ENCODE results near the gene SLC39A11. TPM values are rescaled to one million over a fixed set of nuclear protein-coding genes. Genes with fewer than 3 reads are reported as not detected.

The SLC39A11 gene
- total RNA-seq, 1 experiment from 2014 or later = 18.9 TPM

GRCh38 chr17:72811976-72812687 lies 280.4 kb downstream of the SLC39A11 start:
- no peak overlapping the region for H3K4me3 Mint-ChIP-seq
- H3K27ac Mint-ChIP-seq = no peak overlapping the region
- CTCF ChIA-PET = interaction anchor here (0.6 to 1.5 kb wide), 2 partner anchors 85 to 87 kb away, joined by 3 read pairs; no protein-coding TSS in a partner anchor
- TF ChIP-seq ZNF263 (CRISPR knock-in tag; IDR thresholded peaks at IDR 0.05; ENCODE audit: low read depth) = no peak
- TF ChIP-seq HMGXB4 (CRISPR knock-in tag; IDR thresholded peaks at IDR 0.05) = no peak
- no peak for TF ChIP-seq ATF2 (CRISPR knock-in tag; IDR thresholded peaks at IDR 0.05; ENCODE audit: borderline replicate concordance, low read depth)
- no peak for TF ChIP-seq ZNF512 (CRISPR knock-in tag; IDR thresholded peaks at IDR 0.05; ENCODE audit: borderline replicate concordance)
- TF ChIP-seq CBFB (CRISPR knock-in tag; IDR thresholded peaks at IDR 0.05; ENCODE audit: low read depth) = no peak
- TF ChIP-seq RORB (CRISPR knock-in tag; IDR thresholded peaks at IDR 0.05) = no peak
- no peak for TF ChIP-seq ZMAT4 (CRISPR knock-in tag; IDR thresholded peaks at IDR 0.05)
- TF ChIP-seq ETV6 (CRISPR knock-in tag; IDR thresholded peaks at IDR 0.05) = no peak
- H3K27me3 Mint-ChIP-seq (ENCODE audit: low read depth) = no peaks in the 10 kb centered on the region
- peaks cover 24% of the 10 kb centered on the region for H3K9me3 Mint-ChIP-seq
- no peaks in the 10 kb centered on the region for H3K4me1 Mint-ChIP-seq
- ATAC-seq (no peak), DNase-seq (ENCODE audit: low spot score) (no peak)
- H3K36me3 Mint-ChIP-seq = peaks cover 12% of the 10 kb centered on the region; the same call in 1 of the 2 replicates
- POLR2A ChIA-PET = no interaction called here

GRCh38 chr17:72810991-72811508 lies 281.4 kb downstream of the SLC39A11 start:
- H3K9me3 Mint-ChIP-seq = peaks cover 24% of the 10 kb centered on the region
- no peaks in the 10 kb centered on the region for H3K4me1 Mint-ChIP-seq
- POLR2A ChIA-PET = no interaction called here
- CTCF ChIA-PET = no interaction called here
- no peaks in the 10 kb centered on the region for H3K27me3 Mint-ChIP-seq (ENCODE audit: low read depth)
- no peak for TF ChIP-seq ZNF263 (CRISPR knock-in tag; IDR thresholded peaks at IDR 0.05; ENCODE audit: low read depth)
- no peak for TF ChIP-seq RELA (CRISPR knock-in tag; IDR thresholded peaks at IDR 0.05; ENCODE audit: borderline replicate concordance)
- TF ChIP-seq ATF1 (CRISPR knock-in tag; IDR thresholded peaks at IDR 0.05) = no peak
- no peak for TF ChIP-seq ATF3 (CRISPR knock-in tag; conservative IDR thresholded peaks at IDR 0.05)
- TF ChIP-seq STAT6 (CRISPR knock-in tag; conservative IDR thresholded peaks at IDR 0.05; ENCODE audit: low read depth) = no peak
- TF ChIP-seq ZNF416 (CRISPR knock-in tag; IDR thresholded peaks at IDR 0.05) = no peak
- TF ChIP-seq USF1 (CRISPR knock-in tag; IDR thresholded peaks at IDR 0.05) = no peak
- TF ChIP-seq NR2C2 (CRISPR knock-in tag; IDR thresholded peaks at IDR 0.05) = no peak
- TF ChIP-seq HMGXB4 (CRISPR knock-in tag; IDR thresholded peaks at IDR 0.05) = no peak
- no peak for TF ChIP-seq CTCF (IDR thresholded peaks at IDR 0.05)
- no peak for TF ChIP-seq MYBL2 (CRISPR knock-in tag; IDR thresholded peaks at IDR 0.05)
- TF ChIP-seq ZNF138 (CRISPR knock-in tag; conservative IDR thresholded peaks at IDR 0.05) = no peak
- TF ChIP-seq MLX (CRISPR knock-in tag; IDR thresholded peaks at IDR 0.05) = no peak
- DNase-seq (ENCODE audit: low spot score) = no peak
- no peak overlapping the region for H3K4me3 Mint-ChIP-seq
- H3K36me3 Mint-ChIP-seq = peaks cover 12% of the 10 kb centered on the region; the same call in 1 of the 2 replicates
- no peak overlapping the region for H3K27ac Mint-ChIP-seq
- no peak for ATAC-seq
